Lower leg skin (tissue), 3 donors: ENCODE results near the gene ZNF273.

ENCODE experiments used
- CTCF ChIP-seq, 3 donors: fragments of 450-650 bp; IDR thresholded peaks; one replicate each; pipeline ENCODE4 v1.5.1; 2016; ENCODE audit warnings: antibody characterized with exemption in 3 of 3, mild to moderate bottlenecking in 3 of 3, moderate library complexity in 2 of 3
- POLR2A ChIP-seq, 2 donors: fragments of 450-650 bp; IDR thresholded peaks; one replicate each; pipeline ENCODE4 v1.6.1; 2016 to 2017; ENCODE audit warnings: antibody characterized with exemption in 2 of 2, mild to moderate bottlenecking in 1 of 2, moderate library complexity in 1 of 2

DNA sequence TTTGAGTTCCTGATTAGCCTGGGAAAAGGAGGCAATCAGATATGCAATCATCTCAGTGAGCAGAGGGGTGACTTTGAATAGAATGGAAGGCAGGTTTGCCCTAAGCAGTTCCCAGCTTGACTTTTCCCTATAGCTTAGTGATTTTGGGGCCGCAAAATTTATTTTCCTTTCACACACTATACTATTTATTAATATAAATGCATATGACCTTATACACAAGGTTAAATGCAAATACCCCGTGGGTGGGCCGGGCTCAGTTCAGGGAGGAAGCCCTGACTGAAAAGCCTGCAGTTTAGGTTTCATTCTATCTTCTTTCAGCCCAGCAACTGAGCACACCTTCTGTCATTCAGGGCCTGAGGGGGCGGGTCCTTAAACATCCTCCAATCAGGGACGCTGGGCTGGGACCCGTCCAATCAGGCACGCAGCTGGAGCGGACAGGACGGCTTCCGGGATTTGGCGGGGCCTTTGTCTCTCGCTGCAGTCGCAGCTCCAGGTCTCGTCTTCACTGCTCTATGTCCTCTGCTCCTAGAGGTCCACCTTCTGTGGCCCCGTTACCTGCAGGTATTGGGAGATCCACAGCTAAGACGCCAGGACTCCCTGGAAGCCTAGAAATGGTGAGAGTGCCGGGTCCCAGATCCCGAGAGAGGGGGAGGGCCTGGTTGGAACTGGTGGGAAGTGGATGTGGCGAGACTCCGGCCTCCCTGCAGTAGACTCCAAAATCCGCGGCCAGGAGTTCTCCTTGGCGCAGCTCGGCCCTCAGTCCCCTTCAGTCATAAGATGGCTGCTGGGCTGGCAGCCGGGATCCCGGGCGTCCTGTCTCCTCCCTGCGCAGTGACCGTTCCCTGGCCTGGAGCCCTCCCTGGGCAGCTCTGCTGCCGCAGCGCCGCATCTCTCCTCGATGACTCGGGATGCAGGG, at the start of gene ZNF273:
- no peak for TF ChIP-seq POLR2A (IDR thresholded peaks at IDR 0.05)
- no peak for TF ChIP-seq CTCF (IDR thresholded peaks at IDR 0.05)
